ENCODE results near the gene EARS2.

The EARS2 gene

GRCh38 chr16:23566724-23567123 is 9.6 kb upstream of the EARS2 start:
- Histone ChIP-seq H3K4me1 (ENCODE audit: control insufficient read depth, insufficient read depth, low read length) (no peaks in the 10 kb centered on the region), H3K9ac (ENCODE audit: low read length in 2 of 2) (no peak overlapping the region), H3K27ac (ENCODE audit: low read length) (no peak overlapping the region), H3K36me3 (ENCODE audit: control insufficient read depth in 2 of 2, insufficient read depth in 2 of 2, low read length in 2 of 2) (peaks cover 62 to 68% of the 10 kb centered on the region in 2 donors), H3K4me3 (ENCODE audit: low read length in 2 of 2) (no peak overlapping the region), H3K27me3 (ENCODE audit: control insufficient read depth in 1 of 2, insufficient read depth in 2 of 2, low read length in 2 of 2) (no peaks in the 10 kb centered on the region), H3K9me3 (ENCODE audit: control insufficient read depth in 2 of 2, low read length in 2 of 2) (no peaks in the 10 kb centered on the region)

DNA sequence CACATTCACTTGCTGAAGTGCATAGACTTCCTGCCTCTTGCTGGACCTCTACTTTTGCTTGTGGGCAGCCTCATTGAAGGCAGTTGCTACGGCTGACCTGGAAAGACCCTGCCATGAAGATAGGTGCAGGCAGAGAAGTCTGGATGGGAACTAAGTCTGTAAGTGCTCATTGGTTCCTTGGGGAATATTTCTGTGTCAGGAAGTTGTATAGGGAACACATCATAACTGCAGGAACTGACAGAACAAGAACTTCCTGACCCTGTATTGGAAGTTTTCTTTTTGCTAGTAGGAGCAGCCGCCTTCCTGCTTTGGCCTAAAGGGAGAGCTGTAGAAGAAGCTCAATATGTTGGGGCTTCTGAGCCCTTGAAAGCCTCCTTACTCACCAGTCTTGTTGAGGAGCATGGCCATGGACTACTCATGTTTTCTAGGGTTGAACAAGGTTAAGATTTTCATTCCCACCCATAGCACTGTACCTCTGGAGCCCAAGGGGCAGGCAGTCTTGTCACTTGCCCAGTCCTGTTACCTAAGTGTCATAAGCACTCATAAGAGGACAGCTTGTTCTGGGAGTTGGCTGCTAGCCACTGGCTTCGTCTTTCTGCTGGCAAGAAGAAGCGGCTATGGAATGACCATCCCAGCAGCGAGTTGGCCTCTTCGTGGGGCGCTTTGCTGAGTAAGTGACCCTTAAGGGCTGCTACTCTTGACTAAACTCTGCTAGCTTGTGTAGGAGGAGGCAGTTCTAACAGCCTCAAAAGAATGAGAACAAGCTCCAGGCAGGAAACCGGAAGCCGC is 7.6 kb upstream of the EARS2 start:
- Histone ChIP-seq H3K9me3 (ENCODE audit: control insufficient read depth in 2 of 2, low read length in 2 of 2) (no peaks in the 10 kb centered on the region), H3K9ac (ENCODE audit: low read length in 2 of 2) (no peak overlapping the region), H3K4me1 (ENCODE audit: control insufficient read depth, insufficient read depth, low read length) (no peaks in the 10 kb centered on the region), H3K27me3 (ENCODE audit: control insufficient read depth in 1 of 2, insufficient read depth in 2 of 2, low read length in 2 of 2) (no peaks in the 10 kb centered on the region), H3K27ac (ENCODE audit: low read length) (no peak overlapping the region), H3K36me3 (ENCODE audit: control insufficient read depth in 2 of 2, insufficient read depth in 2 of 2, low read length in 2 of 2) (peaks cover 64 to 68% of the 10 kb centered on the region in 2 donors), H3K4me3 (ENCODE audit: low read length in 2 of 2) (no peak overlapping the region)

GRCh38 chr16:23563186-23563585 is 6.0 kb upstream of the EARS2 start:
- no peak overlapping the region for H3K4me3 ChIP-seq (ENCODE audit: low read length in 2 of 2)
- H3K36me3 ChIP-seq (ENCODE audit: control insufficient read depth in 2 of 2, insufficient read depth in 2 of 2, low read length in 2 of 2): peaks cover 64 to 68% of the 10 kb centered on the region in 2 donors
- H3K9ac ChIP-seq (ENCODE audit: low read length in 2 of 2): no peak overlapping the region
- no peak overlapping the region for H3K27ac ChIP-seq (ENCODE audit: low read length)
- H3K4me1 ChIP-seq (ENCODE audit: control insufficient read depth, insufficient read depth, low read length): peaks cover 14% of the 10 kb centered on the region
- H3K27me3 ChIP-seq (ENCODE audit: control insufficient read depth in 1 of 2, insufficient read depth in 2 of 2, low read length in 2 of 2): no peaks in the 10 kb centered on the region
- H3K9me3 ChIP-seq (ENCODE audit: control insufficient read depth in 2 of 2, low read length in 2 of 2): no peaks in the 10 kb centered on the region

GRCh38 chr16:23562505-23562904 is 5.4 kb upstream of the EARS2 start:
- H3K9ac ChIP-seq (ENCODE audit: low read length in 2 of 2): no peak overlapping the region
- H3K9me3 ChIP-seq (ENCODE audit: control insufficient read depth in 2 of 2, low read length in 2 of 2): no peaks in the 10 kb centered on the region
- no peak overlapping the region for H3K27ac ChIP-seq (ENCODE audit: low read length)
- no peak overlapping the region for H3K4me3 ChIP-seq (ENCODE audit: low read length in 2 of 2)
- peaks cover 16% of the 10 kb centered on the region for H3K4me1 ChIP-seq (ENCODE audit: control insufficient read depth, insufficient read depth, low read length)
- H3K36me3 ChIP-seq (ENCODE audit: control insufficient read depth in 2 of 2, insufficient read depth in 2 of 2, low read length in 2 of 2): peaks cover 59 to 65% of the 10 kb centered on the region in 2 donors
- no peaks in the 10 kb centered on the region for H3K27me3 ChIP-seq (ENCODE audit: control insufficient read depth in 1 of 2, insufficient read depth in 2 of 2, low read length in 2 of 2)

DNA sequence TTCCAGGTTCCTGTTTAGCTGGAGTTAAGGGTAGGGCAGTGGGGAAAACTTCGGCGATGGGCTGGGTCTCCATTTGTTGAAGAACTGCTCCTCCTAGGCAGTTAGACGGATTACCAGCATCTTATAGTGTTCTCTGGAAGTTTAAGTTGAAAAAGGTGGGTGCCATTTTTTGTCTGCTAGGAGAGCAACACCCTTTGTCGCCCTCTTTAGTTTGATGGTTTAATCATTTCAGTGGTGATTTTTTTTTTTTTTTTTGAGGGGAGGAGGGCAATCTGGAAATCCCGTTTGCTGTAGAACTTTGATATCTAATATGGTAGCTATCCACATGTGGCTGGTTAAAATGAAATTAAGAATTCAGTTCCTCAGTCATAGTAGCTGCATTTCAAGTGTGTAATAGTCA is 4.4 kb upstream of the EARS2 start:
- Histone ChIP-seq H3K27ac (ENCODE audit: low read length) (no peak overlapping the region), H3K36me3 (ENCODE audit: control insufficient read depth in 2 of 2, insufficient read depth in 2 of 2, low read length in 2 of 2) (peaks cover 52 to 56% of the 10 kb centered on the region in 2 donors), H3K4me3 (ENCODE audit: low read length in 2 of 2) (no peak overlapping the region), H3K4me1 (ENCODE audit: control insufficient read depth, insufficient read depth, low read length) (peaks cover 20% of the 10 kb centered on the region), H3K9ac (ENCODE audit: low read length in 2 of 2) (no peak overlapping the region), H3K27me3 (ENCODE audit: control insufficient read depth in 1 of 2, insufficient read depth in 2 of 2, low read length in 2 of 2) (no peaks in the 10 kb centered on the region), H3K9me3 (ENCODE audit: control insufficient read depth in 2 of 2, low read length in 2 of 2) (no peaks in the 10 kb centered on the region)

GRCh38 chr16:23557779-23558702 is 891 bp upstream of the EARS2 start:
- Histone ChIP-seq H3K36me3 (ENCODE audit: control insufficient read depth in 2 of 2, insufficient read depth in 2 of 2, low read length in 2 of 2) (peaks cover 24 to 32% of the 10 kb centered on the region in 2 donors), H3K27ac (ENCODE audit: low read length) (peak overlapping the region; percentile 77), H3K4me1 (ENCODE audit: control insufficient read depth, insufficient read depth, low read length) (peaks cover 22% of the 10 kb centered on the region), H3K27me3 (ENCODE audit: control insufficient read depth in 1 of 2, insufficient read depth in 2 of 2, low read length in 2 of 2) (no peaks in the 10 kb centered on the region), H3K4me3 (ENCODE audit: low read length in 2 of 2) (peak overlapping the region; percentile 61 to 93), H3K9ac (ENCODE audit: low read length in 2 of 2) (peak overlapping the region; percentile 84 to 85), H3K9me3 (ENCODE audit: control insufficient read depth in 2 of 2, low read length in 2 of 2) (no peaks in the 10 kb centered on the region)

- Histone ChIP-seq H3K4me1 (ENCODE audit: control insufficient read depth, insufficient read depth, low read length) (peaks cover 21% of the 10 kb centered on the region), H3K9ac (ENCODE audit: low read length in 2 of 2) (no peak overlapping the region), H3K27ac (ENCODE audit: low read length) (no peak overlapping the region), H3K27me3 (ENCODE audit: control insufficient read depth in 1 of 2, insufficient read depth in 2 of 2, low read length in 2 of 2) (no peaks in the 10 kb centered on the region), H3K36me3 (ENCODE audit: control insufficient read depth in 2 of 2, insufficient read depth in 2 of 2, low read length in 2 of 2) (peaks cover 16 to 21% of the 10 kb centered on the region in 2 donors), H3K9me3 (ENCODE audit: control insufficient read depth in 2 of 2, low read length in 2 of 2) (no peaks in the 10 kb centered on the region), H3K4me3 (ENCODE audit: low read length in 2 of 2) (no peak overlapping the region)
These were observed 2.6 kb downstream of the EARS2 start for GRCh38 chr16:23554536-23554935.

- Histone ChIP-seq H3K27ac (ENCODE audit: low read length) (no peak overlapping the region), H3K9me3 (ENCODE audit: control insufficient read depth in 2 of 2, low read length in 2 of 2) (no peaks in the 10 kb centered on the region), H3K4me3 (ENCODE audit: low read length in 2 of 2) (no peak overlapping the region), H3K4me1 (ENCODE audit: control insufficient read depth, insufficient read depth, low read length) (peaks cover 6% of the 10 kb centered on the region), H3K9ac (ENCODE audit: low read length in 2 of 2) (no peak overlapping the region), H3K36me3 (ENCODE audit: control insufficient read depth in 2 of 2, insufficient read depth in 2 of 2, low read length in 2 of 2) (peaks cover 26 to 33% of the 10 kb centered on the region in 2 donors), H3K27me3 (ENCODE audit: control insufficient read depth in 1 of 2, insufficient read depth in 2 of 2, low read length in 2 of 2) (no peaks in the 10 kb centered on the region)
These were observed 5.0 kb downstream of the EARS2 start for GRCh38 chr16:23552161-23552560.

DNA sequence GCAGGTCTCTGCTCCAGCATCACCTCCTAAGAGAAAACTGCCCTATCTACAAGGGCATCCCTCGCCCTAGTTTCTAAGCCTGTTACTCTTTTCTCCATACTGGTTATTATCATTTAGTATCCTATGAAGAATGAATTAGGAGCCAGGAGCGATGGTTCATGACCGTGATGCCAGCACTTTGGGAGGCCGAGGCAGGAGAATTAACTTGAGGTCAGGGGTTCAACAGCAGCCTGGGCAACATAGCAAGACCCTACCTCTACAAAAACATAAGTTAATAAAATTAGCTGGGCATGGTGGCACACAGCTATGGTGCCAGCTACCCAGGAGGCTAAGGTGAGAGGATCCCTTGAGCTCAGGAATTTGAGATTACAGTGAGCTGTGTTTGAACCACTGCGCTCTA is 7.2 kb downstream of the EARS2 start:
- peaks cover 28 to 52% of the 10 kb centered on the region in 2 donors for H3K36me3 ChIP-seq (ENCODE audit: control insufficient read depth in 2 of 2, insufficient read depth in 2 of 2, low read length in 2 of 2)
- no peaks in the 10 kb centered on the region for H3K27me3 ChIP-seq (ENCODE audit: control insufficient read depth in 1 of 2, insufficient read depth in 2 of 2, low read length in 2 of 2)

DNA sequence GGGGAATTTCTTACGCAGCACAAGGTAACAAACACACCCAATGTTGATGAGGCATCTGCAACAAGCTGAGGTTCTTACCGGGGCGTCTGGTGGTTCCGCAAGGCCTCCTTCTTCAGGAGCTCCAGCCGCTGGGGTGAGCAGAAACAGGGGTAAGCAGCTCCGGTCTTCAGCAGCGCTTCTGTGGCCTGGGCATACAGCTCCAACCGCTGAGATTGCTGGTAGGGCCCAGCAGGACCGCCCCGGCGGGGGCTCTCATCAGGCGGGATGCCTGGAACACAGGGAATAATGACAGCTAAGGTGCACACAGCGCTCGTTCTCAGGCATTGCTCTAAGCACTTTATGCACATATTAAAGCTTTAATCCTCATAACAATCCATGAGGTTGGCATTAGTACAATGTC is 12.7 kb downstream of the EARS2 start:
- Histone ChIP-seq H3K4me3 (ENCODE audit: low read length in 2 of 2) (no peak overlapping the region), H3K27ac (ENCODE audit: low read length) (no peak overlapping the region), H3K4me1 (ENCODE audit: control insufficient read depth, insufficient read depth, low read length) (no peaks in the 10 kb centered on the region), H3K36me3 (ENCODE audit: control insufficient read depth in 2 of 2, insufficient read depth in 2 of 2, low read length in 2 of 2) (peaks cover 29 to 48% of the 10 kb centered on the region in 2 donors), H3K9me3 (ENCODE audit: control insufficient read depth in 2 of 2, low read length in 2 of 2) (no peaks in the 10 kb centered on the region), H3K9ac (ENCODE audit: low read length in 2 of 2) (no peak overlapping the region), H3K27me3 (ENCODE audit: control insufficient read depth in 1 of 2, insufficient read depth in 2 of 2, low read length in 2 of 2) (no peaks in the 10 kb centered on the region)

More for the DNA sequence above, 7.2 kb downstream of the EARS2 start:
- no peak overlapping the region for H3K9ac ChIP-seq (ENCODE audit: low read length in 2 of 2)
- H3K27ac ChIP-seq (ENCODE audit: low read length): no peak overlapping the region
- H3K4me3 ChIP-seq (ENCODE audit: low read length in 2 of 2): no peak overlapping the region
- no peaks in the 10 kb centered on the region for H3K4me1 ChIP-seq (ENCODE audit: control insufficient read depth, insufficient read depth, low read length)
- H3K9me3 ChIP-seq (ENCODE audit: control insufficient read depth in 2 of 2, low read length in 2 of 2): no peaks in the 10 kb centered on the region
